Glutamatergic neuron (in vitro differentiated cells): ENCODE results near the gene DPPA2. TPM values are rescaled to one million over a fixed set of nuclear protein-coding genes. Genes with fewer than 3 reads are reported as not detected.

Source experiments
- DNase-seq: peaks from one replicate; pipeline ENCODE4 v3.0.0; 2022
- H3K27ac Mint-ChIP-seq: one replicate; pipeline ENCODE4 v1.8.0; 2020; ENCODE audit warnings: mild to moderate bottlenecking, mixed read lengths, inconsistent platforms; ENCODE audit not compliant: unreplicated experiment
- H3K27me3 Mint-ChIP-seq: one replicate; pipeline ENCODE4 v1.8.0; 2020; ENCODE audit warnings: mild to moderate bottlenecking, moderate library complexity, mixed read lengths, inconsistent platforms; ENCODE audit not compliant: unreplicated experiment
- H3K36me3 Mint-ChIP-seq: one replicate; pipeline ENCODE4 v1.8.0; 2020; ENCODE audit warnings: mild to moderate bottlenecking, mixed read lengths, inconsistent platforms; ENCODE audit not compliant: unreplicated experiment
- H3K4me1 Mint-ChIP-seq: one replicate; pipeline ENCODE4 v1.8.0; 2020; ENCODE audit warnings: mild to moderate bottlenecking, low read depth, mixed read lengths, inconsistent platforms; ENCODE audit not compliant: unreplicated experiment
- H3K4me3 Mint-ChIP-seq: one replicate; pipeline ENCODE4 v1.8.0; 2020; ENCODE audit warnings: mild to moderate bottlenecking, mixed read lengths, inconsistent platforms; ENCODE audit not compliant: unreplicated experiment
- H3K9me3 Mint-ChIP-seq: one replicate; pipeline ENCODE4 v1.8.0; 2020; ENCODE audit warnings: mild to moderate bottlenecking, moderate library complexity, mixed read lengths, inconsistent platforms; ENCODE audit not compliant: unreplicated experiment
- CTCF ChIP-seq: fragments of 200-600 bp; sonication (generic); IDR thresholded peaks from one replicate; pipeline ENCODE4 v1.5.0; 2021; ENCODE audit not compliant: partially characterized antibody, unreplicated experiment
- total RNA-seq: library from RNA; stranded (reverse); fragmentation: NEBNext Ultra II Directional; extraction: Animal tissue kit (Norgen Biotek cat#: 25700); gene quantifications from one replicate; pipeline ENCODE4 v1.2.1, GENCODE V29; 2021; ENCODE audit not compliant: unreplicated experiment

The DPPA2 gene
- total RNA-seq, 1 donor from 2014 or later = 0.42 TPM

- DNase-seq = no peak
- no peak overlapping the region for H3K4me3 Mint-ChIP-seq
- H3K36me3 Mint-ChIP-seq = no peaks in the 10 kb centered on the region
- TF ChIP-seq CTCF = no peak
- H3K9me3 Mint-ChIP-seq = no peaks in the 10 kb centered on the region
- peaks cover 15% of the 10 kb centered on the region for H3K4me1 Mint-ChIP-seq
- H3K27me3 Mint-ChIP-seq = no peaks in the 10 kb centered on the region
- H3K27ac Mint-ChIP-seq = no peak overlapping the region
Observed at GRCh38 chr3:109356442-109357155, 40.3 kb upstream of the DPPA2 start.

GRCh38 chr3:109355625-109356441, 39.5 kb upstream of the DPPA2 start:
- Mint-ChIP-seq H3K27me3 (no peaks in the 10 kb centered on the region), H3K4me3 (peak overlapping the region; percentile 50), H3K27ac (no peak overlapping the region), H3K9me3 (no peaks in the 10 kb centered on the region), H3K36me3 (no peaks in the 10 kb centered on the region), H3K4me1 (peaks cover 15% of the 10 kb centered on the region)
- no peak for TF ChIP-seq CTCF
- no peak for DNase-seq

- no peak for TF ChIP-seq CTCF
- Mint-ChIP-seq H3K4me1 (peaks cover 15% of the 10 kb centered on the region), H3K27ac (peak overlapping the region; percentile 20), H3K9me3 (no peaks in the 10 kb centered on the region), H3K4me3 (no peak overlapping the region), H3K36me3 (no peaks in the 10 kb centered on the region), H3K27me3 (no peaks in the 10 kb centered on the region)
- no peak for DNase-seq
Observed at GRCh38 chr3:109353057-109353456, 36.7 kb upstream of the DPPA2 start.

- H3K4me1 Mint-ChIP-seq = peaks cover 12% of the 10 kb centered on the region
- H3K4me3 Mint-ChIP-seq = no peak overlapping the region
- no peaks in the 10 kb centered on the region for H3K36me3 Mint-ChIP-seq
- TF ChIP-seq CTCF = no peak
- H3K9me3 Mint-ChIP-seq = no peaks in the 10 kb centered on the region
- no peaks in the 10 kb centered on the region for H3K27me3 Mint-ChIP-seq
- no peak overlapping the region for H3K27ac Mint-ChIP-seq
- DNase-seq = no peak
Observed at GRCh38 chr3:109351231-109351630, 34.9 kb upstream of the DPPA2 start.
